Panc1 (cell line): ENCODE measurements around the gene NAA38.

Experiments
- POLR2AphosphoS5 ChIP-seq: IDR thresholded peaks from 2 replicates; pipeline ENCODE4 v1.6.1; 2012; ENCODE audit warnings: mild to moderate bottlenecking, low read depth, low read length, moderate library complexity
- TF ChIP-seq, protein P1 (sequence below): fragments of 450-650 bp; IDR thresholded peaks from 2 replicates; pipeline ENCODE4 v1.5.1; 2017; ENCODE audit warnings: mild to moderate bottlenecking
- TF ChIP-seq, protein P2 (sequence below), 2 experiments: IDR thresholded peaks; 2 replicates each; pipeline ENCODE4 v1.6.1; 2011 to 2012; ENCODE audit warnings: low read depth in 2 of 2, control low read depth in 1 of 2, low read length in 1 of 2, mild to moderate bottlenecking in 1 of 2, moderate library complexity in 1 of 2; ENCODE audit not compliant: insufficient read depth in 1 of 2

DNA sequence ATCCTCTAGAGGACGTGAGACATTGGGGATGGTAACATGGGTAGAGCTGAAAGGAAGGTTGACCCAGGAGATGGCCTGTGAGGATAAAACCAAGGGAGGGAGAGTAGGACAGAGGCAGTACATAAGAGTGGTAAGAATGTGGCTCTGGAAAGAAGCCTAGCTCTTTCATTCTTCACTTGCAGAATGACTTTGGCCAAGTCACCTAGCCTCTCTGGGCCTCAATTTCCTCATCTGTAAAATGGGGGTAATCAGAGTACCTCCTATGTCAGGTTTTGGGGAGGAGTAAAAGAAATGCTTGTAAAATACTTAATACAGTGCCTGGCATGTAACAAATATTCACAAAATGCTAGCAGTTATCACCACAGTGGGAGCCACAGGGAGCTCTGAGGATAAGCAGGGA lies 16.5 kb downstream of the NAA38 start:
- TF ChIP-seq, protein P1, sequence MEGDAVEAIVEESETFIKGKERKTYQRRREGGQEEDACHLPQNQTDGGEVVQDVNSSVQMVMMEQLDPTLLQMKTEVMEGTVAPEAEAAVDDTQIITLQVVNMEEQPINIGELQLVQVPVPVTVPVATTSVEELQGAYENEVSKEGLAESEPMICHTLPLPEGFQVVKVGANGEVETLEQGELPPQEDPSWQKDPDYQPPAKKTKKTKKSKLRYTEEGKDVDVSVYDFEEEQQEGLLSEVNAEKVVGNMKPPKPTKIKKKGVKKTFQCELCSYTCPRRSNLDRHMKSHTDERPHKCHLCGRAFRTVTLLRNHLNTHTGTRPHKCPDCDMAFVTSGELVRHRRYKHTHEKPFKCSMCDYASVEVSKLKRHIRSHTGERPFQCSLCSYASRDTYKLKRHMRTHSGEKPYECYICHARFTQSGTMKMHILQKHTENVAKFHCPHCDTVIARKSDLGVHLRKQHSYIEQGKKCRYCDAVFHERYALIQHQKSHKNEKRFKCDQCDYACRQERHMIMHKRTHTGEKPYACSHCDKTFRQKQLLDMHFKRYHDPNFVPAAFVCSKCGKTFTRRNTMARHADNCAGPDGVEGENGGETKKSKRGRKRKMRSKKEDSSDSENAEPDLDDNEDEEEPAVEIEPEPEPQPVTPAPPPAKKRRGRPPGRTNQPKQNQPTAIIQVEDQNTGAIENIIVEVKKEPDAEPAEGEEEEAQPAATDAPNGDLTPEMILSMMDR = no peak
- TF ChIP-seq, protein P2, sequence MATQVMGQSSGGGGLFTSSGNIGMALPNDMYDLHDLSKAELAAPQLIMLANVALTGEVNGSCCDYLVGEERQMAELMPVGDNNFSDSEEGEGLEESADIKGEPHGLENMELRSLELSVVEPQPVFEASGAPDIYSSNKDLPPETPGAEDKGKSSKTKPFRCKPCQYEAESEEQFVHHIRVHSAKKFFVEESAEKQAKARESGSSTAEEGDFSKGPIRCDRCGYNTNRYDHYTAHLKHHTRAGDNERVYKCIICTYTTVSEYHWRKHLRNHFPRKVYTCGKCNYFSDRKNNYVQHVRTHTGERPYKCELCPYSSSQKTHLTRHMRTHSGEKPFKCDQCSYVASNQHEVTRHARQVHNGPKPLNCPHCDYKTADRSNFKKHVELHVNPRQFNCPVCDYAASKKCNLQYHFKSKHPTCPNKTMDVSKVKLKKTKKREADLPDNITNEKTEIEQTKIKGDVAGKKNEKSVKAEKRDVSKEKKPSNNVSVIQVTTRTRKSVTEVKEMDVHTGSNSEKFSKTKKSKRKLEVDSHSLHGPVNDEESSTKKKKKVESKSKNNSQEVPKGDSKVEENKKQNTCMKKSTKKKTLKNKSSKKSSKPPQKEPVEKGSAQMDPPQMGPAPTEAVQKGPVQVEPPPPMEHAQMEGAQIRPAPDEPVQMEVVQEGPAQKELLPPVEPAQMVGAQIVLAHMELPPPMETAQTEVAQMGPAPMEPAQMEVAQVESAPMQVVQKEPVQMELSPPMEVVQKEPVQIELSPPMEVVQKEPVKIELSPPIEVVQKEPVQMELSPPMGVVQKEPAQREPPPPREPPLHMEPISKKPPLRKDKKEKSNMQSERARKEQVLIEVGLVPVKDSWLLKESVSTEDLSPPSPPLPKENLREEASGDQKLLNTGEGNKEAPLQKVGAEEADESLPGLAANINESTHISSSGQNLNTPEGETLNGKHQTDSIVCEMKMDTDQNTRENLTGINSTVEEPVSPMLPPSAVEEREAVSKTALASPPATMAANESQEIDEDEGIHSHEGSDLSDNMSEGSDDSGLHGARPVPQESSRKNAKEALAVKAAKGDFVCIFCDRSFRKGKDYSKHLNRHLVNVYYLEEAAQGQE (IDR thresholded peaks at IDR 0.05; ENCODE audit: insufficient read depth in 1 of 2, low read depth in 2 of 2, low read length in 1 of 2) = no peak
- TF ChIP-seq POLR2AphosphoS5 = no peak
